Keratinocyte (primary cell): ENCODE data around the gene MTHFR. TPM values are rescaled to one million over a fixed set of nuclear protein-coding genes. Genes with fewer than 3 reads are reported as not detected.

Source experiments
- DNase-seq: peaks from one replicate; pipeline ENCODE4 v3.0.0-alpha.2; 2011; ENCODE audit warnings: low read depth, missing footprints, low spot score
- FAIRE-seq: peaks from 2 replicates; lab custom pipeline; 2011; peaks lifted over from hg19 to GRCh38; lab: Jason Lieb, UNC
- H2AFZ ChIP-seq: 2 replicates; pipeline ENCODE4 v1.6.0; 2012; ENCODE audit warnings: low read length, control low read depth, inconsistent platforms; ENCODE audit not compliant: control insufficient read depth
- H3K27ac ChIP-seq: 2 replicates; pipeline ENCODE4 v1.5.1; 2011; ENCODE audit warnings: low read length; ENCODE audit not compliant: control insufficient read depth, insufficient read depth
- H3K27me3 ChIP-seq: 3 replicates; pipeline ENCODE4 v1.6.0; 2011; ENCODE audit warnings: low read length; ENCODE audit not compliant: control insufficient read depth, insufficient read depth; ENCODE audit errors: extremely low read depth
- H3K36me3 ChIP-seq, 2 experiments: 2 replicates in 1 of 2; 3 replicates in 1 of 2; pipeline ENCODE4 v1.5.1; 2011; ENCODE audit warnings: low read length in 2 of 2, mild to moderate bottlenecking in 1 of 2; ENCODE audit not compliant: control insufficient read depth in 2 of 2, insufficient read depth in 2 of 2; ENCODE audit errors: extremely low read depth in 1 of 2
- H3K4me1 ChIP-seq: 3 replicates; pipeline ENCODE4 v1.5.1; 2011; ENCODE audit warnings: low read length; ENCODE audit not compliant: control insufficient read depth, insufficient read depth; ENCODE audit errors: extremely low read depth
- H3K4me2 ChIP-seq: 3 replicates; pipeline ENCODE4 v1.6.0; 2011; ENCODE audit warnings: low read depth, low read length; ENCODE audit not compliant: control insufficient read depth, insufficient read depth; ENCODE audit errors: extremely low read depth
- H3K4me3 ChIP-seq, 3 experiments: fragments of 200-600 bp in 1 of 3; sonication (generic) in 1 of 3; 2 replicates in 2 of 3; 3 replicates in 1 of 3; pipeline ENCODE4 v1.5.1; 2011 to 2016; ENCODE audit warnings: low read length in 3 of 3, mild to moderate bottlenecking in 3 of 3, control low read depth in 2 of 3, inconsistent platforms in 1 of 3, low read depth in 1 of 3, mixed read lengths in 1 of 3, mixed run types in 1 of 3, moderate library complexity in 1 of 3; ENCODE audit not compliant: control insufficient read depth in 2 of 3, insufficient read depth in 2 of 3; ENCODE audit errors: extremely low read depth in 1 of 3
- H3K79me2 ChIP-seq: 2 replicates; pipeline ENCODE4 v1.6.0; 2012; ENCODE audit warnings: low read length; ENCODE audit not compliant: control insufficient read depth, insufficient read depth
- H3K9ac ChIP-seq: 3 replicates; pipeline ENCODE4 v1.6.0; 2011; ENCODE audit warnings: low read length; ENCODE audit not compliant: control insufficient read depth, insufficient read depth; ENCODE audit errors: extremely low read depth
- H3K9me1 ChIP-seq: 3 replicates; pipeline ENCODE4 v1.6.0; 2011; ENCODE audit warnings: low read length; ENCODE audit not compliant: control insufficient read depth, insufficient read depth; ENCODE audit errors: extremely low read depth
- H3K9me3 ChIP-seq: 2 replicates; pipeline ENCODE4 v1.5.1; 2012; ENCODE audit warnings: low read depth, low read length; ENCODE audit not compliant: control insufficient read depth
- H4K20me1 ChIP-seq: 3 replicates; pipeline ENCODE4 v1.6.0; 2011; ENCODE audit warnings: low read length; ENCODE audit not compliant: control insufficient read depth, insufficient read depth; ENCODE audit errors: extremely low read depth
- EZH2 ChIP-seq: IDR thresholded peaks from one replicate; pipeline ENCODE4 v1.6.1; 2012; ENCODE audit warnings: inconsistent platforms, mild to moderate bottlenecking, low read length, moderate library complexity
- dilution Hi-C: fragments of 300-500 bp; cut with MboI; formaldehyde crosslinking; loops from one replicate; pipeline ENCODE4 v1.7.0; 2020; ENCODE audit warnings: low sequenced_read_pairs; ENCODE audit not compliant: extremely low pct_ligation_motif_present
- polyA plus RNA-seq, 5 experiments: library from polyadenylated mRNA; depleted of rRNA in 3 of 5; stranded (reverse) in 3 of 5; stranded (forward) in 1 of 5; unstranded in 1 of 5; fragments of >200 nt; gene quantifications; 1 replicate in 1 of 5; 2 replicates in 3 of 5; 3 replicates in 1 of 5; pipeline versions ENCODE4 v1.2.1 to v1.2.3, GENCODE V29; 2011 to 2012; ENCODE audit warnings: missing spikeins in 2 of 5, low read depth in 1 of 5, low replicate concordance in 1 of 5
- TF ChIP-seq, protein P1 (sequence below), 3 experiments: IDR thresholded peaks in 1 of 3; conservative IDR thresholded peaks in 1 of 3; optimal IDR thresholded peaks in 1 of 3; 2 replicates in 2 of 3; 3 replicates in 1 of 3; pipeline versions ENCODE3 to v1.5.1; 2011; ENCODE audit warnings: low read length in 3 of 3, mild to moderate bottlenecking in 3 of 3, moderate library complexity in 2 of 3, control low read depth in 1 of 3, inconsistent platforms in 1 of 3; ENCODE audit not compliant: insufficient read depth in 2 of 3; ENCODE audit errors: extremely low read depth in 1 of 3

The MTHFR gene
- polyA plus RNA-seq, 1 donor (not counting 4 experiments of a cell fraction or from before 2014, with no cell fraction given), result 5.2 TPM

GRCh38 chr1:11797525-11798216 lies 8.1 kb downstream of the MTHFR start:
- no peaks in the 10 kb centered on the region for H3K27me3 ChIP-seq
- FAIRE-seq (no peak), DNase-seq (no peak)
- no peaks in the 10 kb centered on the region for H3K79me2 ChIP-seq
- H3K27ac ChIP-seq, result no peak overlapping the region
- no peaks in the 10 kb centered on the region for H4K20me1 ChIP-seq
- no peak overlapping the region for H3K9ac ChIP-seq
- TF ChIP-seq, protein P1, sequence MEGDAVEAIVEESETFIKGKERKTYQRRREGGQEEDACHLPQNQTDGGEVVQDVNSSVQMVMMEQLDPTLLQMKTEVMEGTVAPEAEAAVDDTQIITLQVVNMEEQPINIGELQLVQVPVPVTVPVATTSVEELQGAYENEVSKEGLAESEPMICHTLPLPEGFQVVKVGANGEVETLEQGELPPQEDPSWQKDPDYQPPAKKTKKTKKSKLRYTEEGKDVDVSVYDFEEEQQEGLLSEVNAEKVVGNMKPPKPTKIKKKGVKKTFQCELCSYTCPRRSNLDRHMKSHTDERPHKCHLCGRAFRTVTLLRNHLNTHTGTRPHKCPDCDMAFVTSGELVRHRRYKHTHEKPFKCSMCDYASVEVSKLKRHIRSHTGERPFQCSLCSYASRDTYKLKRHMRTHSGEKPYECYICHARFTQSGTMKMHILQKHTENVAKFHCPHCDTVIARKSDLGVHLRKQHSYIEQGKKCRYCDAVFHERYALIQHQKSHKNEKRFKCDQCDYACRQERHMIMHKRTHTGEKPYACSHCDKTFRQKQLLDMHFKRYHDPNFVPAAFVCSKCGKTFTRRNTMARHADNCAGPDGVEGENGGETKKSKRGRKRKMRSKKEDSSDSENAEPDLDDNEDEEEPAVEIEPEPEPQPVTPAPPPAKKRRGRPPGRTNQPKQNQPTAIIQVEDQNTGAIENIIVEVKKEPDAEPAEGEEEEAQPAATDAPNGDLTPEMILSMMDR (optimal IDR thresholded peaks at IDR 0.05 in 1 of 3, IDR thresholded peaks at IDR 0.05 in 1 of 3, conservative IDR thresholded peaks at IDR 0.05 in 1 of 3; ENCODE audit: extremely low read depth in 1 of 3, insufficient read depth in 2 of 3, low read length in 3 of 3), result no peak
- no peak for TF ChIP-seq EZH2
- H2AFZ ChIP-seq, result no peak overlapping the region
- no peak overlapping the region for H3K4me2 ChIP-seq
- no peaks in the 10 kb centered on the region for H3K9me1 ChIP-seq
- dilution Hi-C loops, result no loop called here
- peaks cover 8 to 22% of the 10 kb centered on the region in 2 experiments for H3K36me3 ChIP-seq
- H3K9me3 ChIP-seq, result no peaks in the 10 kb centered on the region
- peaks cover 8% of the 10 kb centered on the region for H3K4me1 ChIP-seq
- H3K4me3 ChIP-seq, result no peak overlapping the region

- Histone ChIP-seq H2AFZ (no peak overlapping the region), H3K4me2 (no peak overlapping the region), H3K79me2 (no peaks in the 10 kb centered on the region), H3K9me3 (no peaks in the 10 kb centered on the region), H3K9me1 (no peaks in the 10 kb centered on the region), H3K27ac (no peak overlapping the region), H4K20me1 (no peaks in the 10 kb centered on the region), H3K4me3 (no peak overlapping the region), H3K36me3 (peaks cover 7 to 23% of the 10 kb centered on the region in 2 experiments), H3K4me1 (peaks cover 1% of the 10 kb centered on the region), H3K27me3 (no peaks in the 10 kb centered on the region), H3K9ac (no peak overlapping the region)
- dilution Hi-C loops, result no loop called here
- DNase-seq (no peak), FAIRE-seq (no peak)
- TF ChIP-seq, protein P1 (optimal IDR thresholded peaks at IDR 0.05 in 1 of 3, IDR thresholded peaks at IDR 0.05 in 1 of 3, conservative IDR thresholded peaks at IDR 0.05 in 1 of 3; ENCODE audit: extremely low read depth in 1 of 3, insufficient read depth in 2 of 3, low read length in 3 of 3), result no peak
- TF ChIP-seq EZH2, result no peak
Observed at GRCh38 chr1:11796036-11796828, 9.5 kb downstream of the MTHFR start.
